ENCODE results near the gene ORMDL1. TPM values are rescaled to one million over a fixed set of nuclear protein-coding genes. Genes with fewer than 3 reads are reported as not detected.
A peak's percentile ranks its signal among the peaks of the same experiment; 100 is the strongest.

The ORMDL1 gene
- total RNA-seq, 1 experiment from 2014 or later: 64.0 TPM

DNA sequence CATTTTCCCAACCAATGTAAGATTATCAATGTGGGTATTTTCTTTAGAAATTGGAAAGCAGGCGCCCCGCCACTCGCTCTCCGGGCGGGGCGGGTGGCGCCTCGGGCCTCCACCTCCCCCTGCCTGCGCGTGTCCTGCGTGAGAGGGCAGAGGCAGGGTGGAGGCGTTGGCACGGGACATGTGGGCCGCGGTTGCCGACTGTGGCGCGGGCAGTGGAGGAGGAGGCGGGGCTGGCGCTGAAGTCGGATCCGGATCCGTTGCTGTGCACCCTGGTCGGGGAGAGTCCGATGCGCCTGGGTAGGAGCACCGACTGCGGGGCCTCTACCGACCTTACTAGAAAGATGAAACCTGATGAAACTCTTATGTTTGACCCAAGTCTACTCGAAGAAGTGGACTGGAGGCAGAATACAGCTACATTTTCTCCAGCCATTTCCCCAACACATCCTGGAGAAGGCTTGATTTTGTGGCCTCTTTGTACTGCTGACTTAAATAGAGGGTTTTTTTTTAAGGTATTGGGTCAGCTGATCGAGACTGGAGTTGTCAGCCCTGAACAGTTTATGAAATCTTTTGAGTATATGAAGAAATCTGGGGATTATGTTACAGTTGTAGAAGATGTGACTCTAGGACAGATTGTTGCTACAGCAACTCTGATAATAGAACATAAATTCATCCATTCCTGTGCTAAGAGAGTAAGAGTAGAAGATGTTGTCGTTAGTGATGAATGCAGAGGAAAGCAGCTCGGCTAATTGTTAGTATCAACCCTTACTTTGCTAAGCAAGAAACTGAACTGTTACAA is 38.0 kb upstream of the ORMDL1 start:
- CTCF ChIA-PET: no interaction called here
- peak overlapping the region; percentile 37 for H3K27ac ChIP-seq (ENCODE audit: low read depth, low read length, poor library complexity, severe bottlenecking)

DNA sequence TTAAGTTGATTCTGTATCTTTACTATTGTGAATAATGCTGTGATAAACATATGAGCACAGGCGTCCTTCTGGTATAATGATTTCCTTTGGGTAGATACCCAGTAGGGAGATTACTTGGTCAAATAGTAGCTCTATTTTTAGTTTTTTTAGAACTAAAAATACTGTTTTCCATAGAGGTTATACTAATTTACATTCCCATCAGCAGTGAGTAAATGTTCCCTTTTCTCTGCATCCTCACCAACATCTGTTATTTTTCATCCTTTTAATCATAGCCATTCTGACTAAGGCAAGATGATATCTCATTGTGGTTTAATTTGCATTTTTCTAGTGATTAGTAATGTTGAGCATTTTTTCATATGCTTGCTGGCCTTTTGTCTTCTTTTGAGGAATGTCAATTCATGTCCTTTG is 35.2 kb upstream of the ORMDL1 start:
- TF ChIP-seq, protein P1, sequence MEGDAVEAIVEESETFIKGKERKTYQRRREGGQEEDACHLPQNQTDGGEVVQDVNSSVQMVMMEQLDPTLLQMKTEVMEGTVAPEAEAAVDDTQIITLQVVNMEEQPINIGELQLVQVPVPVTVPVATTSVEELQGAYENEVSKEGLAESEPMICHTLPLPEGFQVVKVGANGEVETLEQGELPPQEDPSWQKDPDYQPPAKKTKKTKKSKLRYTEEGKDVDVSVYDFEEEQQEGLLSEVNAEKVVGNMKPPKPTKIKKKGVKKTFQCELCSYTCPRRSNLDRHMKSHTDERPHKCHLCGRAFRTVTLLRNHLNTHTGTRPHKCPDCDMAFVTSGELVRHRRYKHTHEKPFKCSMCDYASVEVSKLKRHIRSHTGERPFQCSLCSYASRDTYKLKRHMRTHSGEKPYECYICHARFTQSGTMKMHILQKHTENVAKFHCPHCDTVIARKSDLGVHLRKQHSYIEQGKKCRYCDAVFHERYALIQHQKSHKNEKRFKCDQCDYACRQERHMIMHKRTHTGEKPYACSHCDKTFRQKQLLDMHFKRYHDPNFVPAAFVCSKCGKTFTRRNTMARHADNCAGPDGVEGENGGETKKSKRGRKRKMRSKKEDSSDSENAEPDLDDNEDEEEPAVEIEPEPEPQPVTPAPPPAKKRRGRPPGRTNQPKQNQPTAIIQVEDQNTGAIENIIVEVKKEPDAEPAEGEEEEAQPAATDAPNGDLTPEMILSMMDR (conservative IDR thresholded peaks at IDR 0.05; ENCODE audit: low read depth, low read length): no peak
- no peak for TF ChIP-seq EZH2 (IDR thresholded peaks at IDR 0.05; ENCODE audit: borderline replicate concordance, low read depth, low read length, poor library complexity, severe bottlenecking)
- H3K4me3 ChIP-seq (ENCODE audit: low read depth, low read length, poor library complexity, severe bottlenecking): no peak overlapping the region
- intact Hi-C loops (cut with micrococcal nuclease; ENCODE audit: unreplicated experiment): no loop called here
- no peak overlapping the region for H3K27ac ChIP-seq (ENCODE audit: low read depth, low read length, poor library complexity, severe bottlenecking)
- BruUV-seq (replicated peaks): no TSS peak
- ChIA-PET CTCF (no interaction called here), POLR2A (ENCODE audit: low non-redundant PET) (no interaction called here)
- no peak for DNase-seq (ENCODE audit: low spot score)
- H3K36me3 ChIP-seq (ENCODE audit: insufficient read depth, low read length, poor library complexity, severe bottlenecking): peaks cover 13% of the 10 kb centered on the region
- H3K4me1 ChIP-seq (ENCODE audit: insufficient read depth, low read length, poor library complexity, severe bottlenecking): no peaks in the 10 kb centered on the region
- H3K27me3 ChIP-seq (replicated peaks; ENCODE audit: insufficient read depth, low read depth, low read length, poor library complexity): no peaks in the 10 kb centered on the region
- H3K9me3 ChIP-seq (ENCODE audit: low read depth, low read length, poor library complexity, severe bottlenecking): no peaks in the 10 kb centered on the region

More for the DNA sequence above, 38.0 kb upstream of the ORMDL1 start:
- TF ChIP-seq, protein P1 (conservative IDR thresholded peaks at IDR 0.05; ENCODE audit: low read depth, low read length): no peak
- TF ChIP-seq EZH2 (IDR thresholded peaks at IDR 0.05; ENCODE audit: borderline replicate concordance, low read depth, low read length, poor library complexity, severe bottlenecking): no peak
- Histone ChIP-seq H3K4me1 (ENCODE audit: insufficient read depth, low read length, poor library complexity, severe bottlenecking) (no peaks in the 10 kb centered on the region), H3K9me3 (ENCODE audit: low read depth, low read length, poor library complexity, severe bottlenecking) (no peaks in the 10 kb centered on the region), H3K4me3 (ENCODE audit: low read depth, low read length, poor library complexity, severe bottlenecking) (no peak overlapping the region), H3K27me3 (replicated peaks; ENCODE audit: insufficient read depth, low read depth, low read length, poor library complexity) (no peaks in the 10 kb centered on the region), H3K36me3 (ENCODE audit: insufficient read depth, low read length, poor library complexity, severe bottlenecking) (peaks cover 13% of the 10 kb centered on the region)
- BruUV-seq (replicated peaks): no TSS peak
- intact Hi-C loops (cut with micrococcal nuclease; ENCODE audit: unreplicated experiment): no loop called here
- POLR2A ChIA-PET (ENCODE audit: low non-redundant PET): no interaction called here
- no peak for DNase-seq (ENCODE audit: low spot score)

DNA sequence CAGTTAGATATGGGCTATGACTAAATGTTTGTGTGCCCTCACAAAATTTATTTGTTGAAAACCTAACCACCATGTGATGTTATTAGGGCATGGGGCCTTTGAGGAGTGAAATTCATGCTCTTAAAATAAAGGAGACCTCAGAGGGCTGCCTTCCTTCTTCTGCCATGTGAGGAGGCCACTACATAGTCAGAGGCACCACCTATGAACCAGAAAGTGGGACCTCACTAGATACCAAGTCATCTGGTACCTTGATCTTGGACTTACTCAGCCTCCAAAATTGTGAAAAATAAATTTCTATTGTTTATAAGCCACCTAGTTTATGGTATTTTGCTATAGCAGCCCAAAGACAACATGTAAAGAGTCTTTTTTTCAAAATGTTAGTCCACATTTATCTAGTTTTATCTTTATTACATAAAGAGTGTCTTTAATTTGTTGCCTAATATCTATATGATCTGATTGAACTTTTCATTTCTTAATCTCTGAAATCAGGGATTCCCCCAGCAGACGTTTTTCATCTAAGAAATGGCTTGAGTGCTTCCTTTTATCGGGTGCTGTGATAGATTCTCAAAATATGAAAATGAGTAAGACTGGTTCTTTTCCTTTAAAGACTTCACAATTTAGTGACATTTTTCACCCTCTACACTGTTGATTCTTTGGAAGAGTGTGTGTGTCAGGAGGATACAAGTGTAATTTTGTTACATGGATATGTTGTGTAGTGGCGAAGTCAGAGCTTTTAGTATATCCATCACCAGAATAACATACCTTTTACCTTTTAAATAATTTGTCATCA is 34.3 kb upstream of the ORMDL1 start:
- TF ChIP-seq, protein P1 (conservative IDR thresholded peaks at IDR 0.05; ENCODE audit: low read depth, low read length): no peak
- no peak for TF ChIP-seq EZH2 (IDR thresholded peaks at IDR 0.05; ENCODE audit: borderline replicate concordance, low read depth, low read length, poor library complexity, severe bottlenecking)
- Histone ChIP-seq H3K27ac (ENCODE audit: low read depth, low read length, poor library complexity, severe bottlenecking) (no peak overlapping the region), H3K4me3 (ENCODE audit: low read depth, low read length, poor library complexity, severe bottlenecking) (no peak overlapping the region), H3K36me3 (ENCODE audit: insufficient read depth, low read length, poor library complexity, severe bottlenecking) (peaks cover 13% of the 10 kb centered on the region), H3K27me3 (replicated peaks; ENCODE audit: insufficient read depth, low read depth, low read length, poor library complexity) (no peaks in the 10 kb centered on the region), H3K4me1 (ENCODE audit: insufficient read depth, low read length, poor library complexity, severe bottlenecking) (no peaks in the 10 kb centered on the region), H3K9me3 (ENCODE audit: low read depth, low read length, poor library complexity, severe bottlenecking) (no peaks in the 10 kb centered on the region)
- no TSS peak for BruUV-seq (replicated peaks)
- intact Hi-C loops (cut with micrococcal nuclease; ENCODE audit: unreplicated experiment): no loop called here
- DNase-seq (ENCODE audit: low spot score): no peak
- CTCF ChIA-PET: no interaction called here
- POLR2A ChIA-PET (ENCODE audit: low non-redundant PET): no interaction called here

All from A673 (cell line).